ENCODE measurements around the gene LY6G5C.

Gene LY6G5C

GRCh38 chr6:31657406-31658157 lies 23.3 kb downstream of the LY6G5C start:
- no peak for TF ChIP-seq CTCF (conservative IDR thresholded peaks at IDR 0.05)
- H3K27ac ChIP-seq = no peak overlapping the region

GRCh38 chr6:31655349-31656237 lies 25.3 kb downstream of the LY6G5C start, which contains the start of gene APOM:
Gene APOM (plus strand): TSS chr6:31655894. CDS start chr6:31655967, 73 bp downstream.
- no peak within 1 kb of the TSS for H3K27ac ChIP-seq
- no peak for TF ChIP-seq CTCF (conservative IDR thresholded peaks at IDR 0.05)

- H3K27ac ChIP-seq = no peak overlapping the region
- no peak for TF ChIP-seq CTCF (conservative IDR thresholded peaks at IDR 0.05)
Measured at GRCh38 chr6:31654574-31655348, 26.1 kb downstream of the LY6G5C start.

GRCh38 chr6:31652925-31653724 lies 27.7 kb downstream of the LY6G5C start:
- peak overlapping the region; percentile 97 for H3K27ac ChIP-seq
- TF ChIP-seq CTCF (conservative IDR thresholded peaks at IDR 0.05) = no peak

GRCh38 chr6:31651602-31652191 lies 29.2 kb downstream of the LY6G5C start:
- TF ChIP-seq CTCF (conservative IDR thresholded peaks at IDR 0.05) = no peak
- H3K27ac ChIP-seq = peak overlapping the region; percentile 97

GRCh38 chr6:31645325-31645724 lies 35.5 kb downstream of the LY6G5C start:
- H3K27ac ChIP-seq = no peak overlapping the region
- TF ChIP-seq CTCF (conservative IDR thresholded peaks at IDR 0.05) = no peak

Data from VCaP (cell line).